Astrocyte (in vitro differentiated cells and primary cell): Measurements from ENCODE around the gene GNAI2. TPM values are rescaled to one million over a fixed set of nuclear protein-coding genes. Genes with fewer than 3 reads are reported as not detected.
A peak's percentile ranks its signal among the peaks of the same experiment; 100 is the strongest.

Experiments
- DNase-seq: peaks from one replicate; pipeline ENCODE4 v3.0.0-alpha.2; 2010; ENCODE audit warnings: low read depth
- FAIRE-seq: peaks from 2 replicates; lab custom pipeline; 2011; peaks lifted over from hg19 to GRCh38; lab: Jason Lieb, UNC
- H2AFZ ChIP-seq: 2 replicates; pipeline ENCODE4 v1.6.0; 2012; ENCODE audit warnings: low read depth, low read length, inconsistent platforms
- H3K27ac ChIP-seq: 2 replicates; pipeline ENCODE4 v1.5.1; 2011; ENCODE audit warnings: low read depth, low read length, inconsistent platforms
- H3K27me3 ChIP-seq: 2 replicates; pipeline ENCODE4 v1.6.0; 2011; ENCODE audit warnings: low read length, inconsistent platforms; ENCODE audit not compliant: insufficient read depth
- H3K36me3 ChIP-seq: 2 replicates; pipeline ENCODE4 v1.5.1; 2011; ENCODE audit warnings: low read length, inconsistent platforms; ENCODE audit not compliant: insufficient read depth
- H3K4me1 ChIP-seq: 2 replicates; pipeline ENCODE4 v1.5.1; 2011; ENCODE audit warnings: low read length, inconsistent platforms; ENCODE audit not compliant: insufficient read depth
- H3K4me2 ChIP-seq: 2 replicates; pipeline ENCODE4 v1.6.0; 2012; ENCODE audit warnings: low read length, inconsistent platforms
- H3K4me3 ChIP-seq: 2 replicates; pipeline ENCODE4 v1.5.1; 2011; ENCODE audit warnings: low read depth, mild to moderate bottlenecking, low read length, inconsistent platforms; ENCODE audit not compliant: insufficient read depth
- H3K79me2 ChIP-seq: 2 replicates; pipeline ENCODE4 v1.6.0; 2012; ENCODE audit warnings: mild to moderate bottlenecking, low read length, inconsistent platforms; ENCODE audit not compliant: insufficient read depth
- H3K9ac ChIP-seq: 2 replicates; pipeline ENCODE4 v1.6.0; 2012; ENCODE audit warnings: mild to moderate bottlenecking, low read length, inconsistent platforms
- H3K9me3 ChIP-seq: 2 replicates; pipeline ENCODE4 v1.5.1; 2012; ENCODE audit warnings: low read depth, mild to moderate bottlenecking, low read length, inconsistent platforms; ENCODE audit not compliant: insufficient read depth
- H4K20me1 ChIP-seq: 2 replicates; pipeline ENCODE4 v1.6.0; 2012; ENCODE audit warnings: low read length, inconsistent platforms; ENCODE audit not compliant: insufficient read depth
- H3K27ac Mint-ChIP-seq: one replicate; pipeline ENCODE4 v1.8.0; 2021; ENCODE audit warnings: mild to moderate bottlenecking, mixed read lengths; ENCODE audit not compliant: unreplicated experiment
- H3K27me3 Mint-ChIP-seq: one replicate; pipeline ENCODE4 v1.8.0; 2021; ENCODE audit warnings: low read depth, mixed read lengths; ENCODE audit not compliant: unreplicated experiment
- H3K36me3 Mint-ChIP-seq: one replicate; pipeline ENCODE4 v1.8.0; 2021; ENCODE audit warnings: low read depth, mixed read lengths; ENCODE audit not compliant: unreplicated experiment
- H3K4me1 Mint-ChIP-seq: one replicate; pipeline ENCODE4 v1.8.0; 2021; ENCODE audit warnings: low read depth, mixed read lengths; ENCODE audit not compliant: unreplicated experiment
- H3K4me3 Mint-ChIP-seq: one replicate; pipeline ENCODE4 v1.8.0; 2021; ENCODE audit warnings: mild to moderate bottlenecking, moderate library complexity, mixed read lengths; ENCODE audit not compliant: unreplicated experiment
- H3K9me3 Mint-ChIP-seq: one replicate; pipeline ENCODE4 v1.8.0; 2021; ENCODE audit warnings: mild to moderate bottlenecking, mixed read lengths; ENCODE audit not compliant: unreplicated experiment
- EZH2 ChIP-seq: IDR thresholded peaks from 2 replicates; pipeline ENCODE4 v1.6.1; 2012; ENCODE audit warnings: mild to moderate bottlenecking, low read length, inconsistent platforms; ENCODE audit not compliant: insufficient read depth
- total RNA-seq: library from RNA; stranded (reverse); gene quantifications from 2 replicates; pipeline ENCODE4 v1.2.1, GENCODE V29; 2021
- TF ChIP-seq, protein P1 (sequence below): IDR thresholded peaks from 2 replicates; pipeline ENCODE4 v1.5.1; 2011; ENCODE audit warnings: low read depth, mild to moderate bottlenecking, inconsistent platforms, low read length, moderate library complexity; ENCODE audit not compliant: insufficient read depth

GNAI2 gene
- total RNA-seq, 1 donor from 2014 or later: 381 TPM

GRCh38 chr3:50266836-50267235 lies 30.8 kb downstream of the GNAI2 start:
- Mint-ChIP-seq H3K4me1 (peaks cover 31% of the 10 kb centered on the region), H3K9me3 (no peaks in the 10 kb centered on the region), H3K36me3 (no peaks in the 10 kb centered on the region), H3K4me3 (no peak overlapping the region), H3K27ac (no peak overlapping the region), H3K27me3 (peaks cover 3% of the 10 kb centered on the region)
- DNase-seq (no peak), FAIRE-seq (no peak)
- Histone ChIP-seq H3K4me1 (peaks cover 42% of the 10 kb centered on the region), H4K20me1 (no peaks in the 10 kb centered on the region), H3K79me2 (no peaks in the 10 kb centered on the region), H2AFZ (no peak overlapping the region), H3K4me3 (no peak overlapping the region), H3K27ac (no peak overlapping the region), H3K9me3 (no peaks in the 10 kb centered on the region), H3K36me3 (no peaks in the 10 kb centered on the region), H3K9ac (peak overlapping the region; percentile 55), H3K4me2 (peak overlapping the region; percentile 78), H3K27me3 (no peaks in the 10 kb centered on the region)
- TF ChIP-seq EZH2: no peak
- TF ChIP-seq, protein P1, sequence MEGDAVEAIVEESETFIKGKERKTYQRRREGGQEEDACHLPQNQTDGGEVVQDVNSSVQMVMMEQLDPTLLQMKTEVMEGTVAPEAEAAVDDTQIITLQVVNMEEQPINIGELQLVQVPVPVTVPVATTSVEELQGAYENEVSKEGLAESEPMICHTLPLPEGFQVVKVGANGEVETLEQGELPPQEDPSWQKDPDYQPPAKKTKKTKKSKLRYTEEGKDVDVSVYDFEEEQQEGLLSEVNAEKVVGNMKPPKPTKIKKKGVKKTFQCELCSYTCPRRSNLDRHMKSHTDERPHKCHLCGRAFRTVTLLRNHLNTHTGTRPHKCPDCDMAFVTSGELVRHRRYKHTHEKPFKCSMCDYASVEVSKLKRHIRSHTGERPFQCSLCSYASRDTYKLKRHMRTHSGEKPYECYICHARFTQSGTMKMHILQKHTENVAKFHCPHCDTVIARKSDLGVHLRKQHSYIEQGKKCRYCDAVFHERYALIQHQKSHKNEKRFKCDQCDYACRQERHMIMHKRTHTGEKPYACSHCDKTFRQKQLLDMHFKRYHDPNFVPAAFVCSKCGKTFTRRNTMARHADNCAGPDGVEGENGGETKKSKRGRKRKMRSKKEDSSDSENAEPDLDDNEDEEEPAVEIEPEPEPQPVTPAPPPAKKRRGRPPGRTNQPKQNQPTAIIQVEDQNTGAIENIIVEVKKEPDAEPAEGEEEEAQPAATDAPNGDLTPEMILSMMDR: no peak

GRCh38 chr3:50267280-50267913 lies 31.4 kb downstream of the GNAI2 start:
- peaks cover 42% of the 10 kb centered on the region for H3K4me1 ChIP-seq
- FAIRE-seq (no peak), DNase-seq (no peak)
- Mint-ChIP-seq H3K36me3 (no peaks in the 10 kb centered on the region), H3K4me1 (peaks cover 31% of the 10 kb centered on the region), H3K9me3 (no peaks in the 10 kb centered on the region), H3K4me3 (no peak overlapping the region), H3K27me3 (peaks cover 3% of the 10 kb centered on the region), H3K27ac (no peak overlapping the region)
- peak overlapping the region; percentile 78 for H3K4me2 ChIP-seq
- H3K27me3 ChIP-seq: no peaks in the 10 kb centered on the region
- H2AFZ ChIP-seq: no peak overlapping the region
- no peak overlapping the region for H3K4me3 ChIP-seq
- TF ChIP-seq, protein P1: no peak
- TF ChIP-seq EZH2: no peak
- H3K9me3 ChIP-seq: no peaks in the 10 kb centered on the region
- H4K20me1 ChIP-seq: no peaks in the 10 kb centered on the region
- H3K36me3 ChIP-seq: no peaks in the 10 kb centered on the region
- H3K9ac ChIP-seq: peak overlapping the region; percentile 55
- H3K27ac ChIP-seq: no peak overlapping the region
- no peaks in the 10 kb centered on the region for H3K79me2 ChIP-seq

GRCh38 chr3:50268276-50268675 lies 32.3 kb downstream of the GNAI2 start:
- no peak overlapping the region for H3K4me2 ChIP-seq
- H3K4me1 ChIP-seq: peaks cover 42% of the 10 kb centered on the region
- no peak overlapping the region for H3K9ac ChIP-seq

More at GRCh38 chr3:50268276-50268675, 32.3 kb downstream of the GNAI2 start:
- H3K4me1 Mint-ChIP-seq: peaks cover 33% of the 10 kb centered on the region
- Histone ChIP-seq H3K4me3 (no peak overlapping the region), H3K9me3 (no peaks in the 10 kb centered on the region), H3K27me3 (peaks cover 2% of the 10 kb centered on the region), H3K27ac (no peak overlapping the region), H3K79me2 (no peaks in the 10 kb centered on the region), H2AFZ (no peak overlapping the region), H3K36me3 (no peaks in the 10 kb centered on the region), H4K20me1 (no peaks in the 10 kb centered on the region)
- FAIRE-seq: no peak
- peaks cover 2% of the 10 kb centered on the region for H3K36me3 Mint-ChIP-seq
- H3K9me3 Mint-ChIP-seq: no peaks in the 10 kb centered on the region
- H3K27me3 Mint-ChIP-seq: peaks cover 5% of the 10 kb centered on the region
- DNase-seq: no peak
- no peak overlapping the region for H3K27ac Mint-ChIP-seq
- H3K4me3 Mint-ChIP-seq: no peak overlapping the region
- TF ChIP-seq, protein P1: no peak
- no peak for TF ChIP-seq EZH2
